Karpas-422 (cell line): ENCODE measurements around the gene AGMO. TPM values are rescaled to one million over a fixed set of nuclear protein-coding genes. Genes with fewer than 3 reads are reported as not detected.

ENCODE experiments used
- DNase-seq: peaks from one replicate; pipeline ENCODE4 v3.0.0-alpha.2; 2015
- H2AFZ ChIP-seq: fragments of 200-600 bp; sonication (generic); 2 replicates; pipeline ENCODE4 v1.6.1; 2014; ENCODE audit warnings: antibody characterized with exemption, low read length, mixed read lengths
- H3K27ac ChIP-seq: fragments of 200-600 bp; sonication (generic); 2 replicates; pipeline ENCODE4 v1.5.1; 2014; ENCODE audit warnings: mild to moderate bottlenecking, low read length, moderate library complexity
- H3K27me3 ChIP-seq: fragments of 200-600 bp; sonication (generic); 2 replicates; pipeline ENCODE4 v1.6.1; 2014; ENCODE audit warnings: low read length, mixed read lengths
- H3K36me3 ChIP-seq: fragments of 200-600 bp; sonication (generic); 2 replicates; pipeline ENCODE4 v1.6.1; 2014; ENCODE audit warnings: low read length, mixed read lengths; ENCODE audit not compliant: insufficient read depth
- H3K4me1 ChIP-seq: fragments of 200-600 bp; sonication (generic); 2 replicates; pipeline ENCODE4 v1.6.1; 2014; ENCODE audit warnings: mild to moderate bottlenecking, low read length, mixed read lengths
- H3K4me2 ChIP-seq: fragments of 200-600 bp; sonication (generic); 2 replicates; pipeline ENCODE4 v1.6.1; 2014; ENCODE audit warnings: low read length, low read depth, mild to moderate bottlenecking; ENCODE audit not compliant: poor library complexity, severe bottlenecking
- H3K4me3 ChIP-seq: fragments of 200-600 bp; sonication (generic); 2 replicates; pipeline ENCODE4 v1.5.1; 2014; ENCODE audit warnings: mild to moderate bottlenecking, antibody characterized with exemption, low read length, mixed read lengths
- H3K79me2 ChIP-seq: fragments of 200-600 bp; sonication (generic); 2 replicates; pipeline ENCODE4 v1.6.1; 2014; ENCODE audit warnings: mild to moderate bottlenecking, low read length, mixed read lengths
- H3K9ac ChIP-seq: fragments of 200-600 bp; sonication (generic); 2 replicates; pipeline ENCODE4 v1.6.0; 2014; ENCODE audit warnings: low read length
- H3K9me2 ChIP-seq: fragments of 200-600 bp; sonication (generic), shearing (Covaris generic); replicated peaks from 2 replicates; pipeline ENCODE4 v1.6.0; 2014; ENCODE audit warnings: mild to moderate bottlenecking, low read length, moderate library complexity; ENCODE audit not compliant: insufficient read depth
- H3K9me3 ChIP-seq: fragments of 300-700, 200-600 bp; sonication (generic); 2 replicates; pipeline ENCODE4 v1.6.1; 2014; ENCODE audit warnings: low read length, mixed read lengths
- H4K20me1 ChIP-seq: fragments of 200-600 bp; sonication (generic); 2 replicates; pipeline ENCODE4 v1.6.1; 2014; ENCODE audit warnings: mild to moderate bottlenecking, antibody characterized with exemption, low read length, low read depth; ENCODE audit not compliant: insufficient read depth
- total RNA-seq: library from RNA; depleted of rRNA; stranded (reverse); fragments of >200 nt; shearing (Covaris generic); gene quantifications from 2 replicates; pipeline ENCODE4 v1.2.3, GENCODE V29; 2014; ENCODE audit warnings: low replicate concordance

Gene AGMO
- total RNA-seq, 1 experiment from 2014 or later = not detected

DNA sequence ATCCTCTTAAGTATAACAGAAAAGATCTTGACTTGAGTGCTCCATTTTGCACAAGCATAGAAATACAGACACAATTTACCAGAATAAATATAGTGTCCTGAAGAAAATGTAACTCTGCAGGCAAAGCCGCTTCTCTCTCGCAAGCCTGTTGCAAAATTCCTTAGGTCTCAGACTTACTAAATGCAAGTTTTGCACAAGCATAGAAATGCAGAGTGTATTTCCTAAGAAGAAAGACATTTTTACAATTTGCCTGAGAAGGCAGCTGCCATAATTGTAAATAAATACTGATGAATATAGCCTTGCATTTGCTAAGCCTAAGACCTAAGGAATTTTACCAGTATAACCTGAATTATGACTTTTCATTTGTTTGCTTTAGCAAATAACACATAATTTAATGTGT lies 67.1 kb downstream of the AGMO start:
- Histone ChIP-seq H3K27ac (no peak overlapping the region), H2AFZ (no peak overlapping the region), H3K4me3 (no peak overlapping the region), H3K4me1 (no peaks in the 10 kb centered on the region), H3K9me3 (peaks cover 11% of the 10 kb centered on the region; the same call in 1 of the 2 replicates), H4K20me1 (no peaks in the 10 kb centered on the region), H3K36me3 (no peaks in the 10 kb centered on the region), H3K27me3 (no peaks in the 10 kb centered on the region), H3K4me2 (no peak overlapping the region), H3K9ac (no peak overlapping the region), H3K9me2 (no peaks in the 10 kb centered on the region), H3K79me2 (no peaks in the 10 kb centered on the region)
- DNase-seq = no peak

DNA sequence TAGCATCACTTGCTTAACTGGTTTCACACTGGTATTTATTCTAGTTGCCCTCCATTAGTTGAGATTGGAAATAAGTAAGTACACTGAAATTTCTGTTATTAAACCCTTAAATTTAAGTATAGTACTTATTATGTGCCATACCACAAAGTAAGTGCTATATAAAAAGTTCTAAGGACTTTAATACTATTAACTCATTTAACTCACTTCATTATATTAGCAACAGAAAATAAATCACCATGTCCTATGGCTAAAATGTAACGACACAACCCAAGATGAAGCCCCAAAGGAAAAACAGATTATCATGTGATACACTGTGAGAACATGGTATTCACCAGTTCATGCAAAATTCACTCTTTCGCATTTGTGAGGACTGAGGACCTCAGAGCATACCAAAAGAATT lies 70.5 kb downstream of the AGMO start:
- Histone ChIP-seq H3K36me3 (no peaks in the 10 kb centered on the region), H3K4me3 (no peak overlapping the region), H3K4me1 (no peaks in the 10 kb centered on the region), H3K79me2 (no peaks in the 10 kb centered on the region), H3K9me3 (peaks cover 11% of the 10 kb centered on the region; the same call in 1 of the 2 replicates), H3K4me2 (no peak overlapping the region), H4K20me1 (no peaks in the 10 kb centered on the region), H3K9me2 (no peaks in the 10 kb centered on the region), H3K27me3 (no peaks in the 10 kb centered on the region), H2AFZ (no peak overlapping the region), H3K27ac (no peak overlapping the region), H3K9ac (no peak overlapping the region)
- DNase-seq = no peak

- H3K9ac ChIP-seq = no peak overlapping the region
- no peak overlapping the region for H3K4me2 ChIP-seq
- no peaks in the 10 kb centered on the region for H3K79me2 ChIP-seq
- no peaks in the 10 kb centered on the region for H3K4me1 ChIP-seq
- peaks cover 7% of the 10 kb centered on the region; the same call in 1 of the 2 replicates for H3K9me3 ChIP-seq
- no peaks in the 10 kb centered on the region for H3K9me2 ChIP-seq
- no peaks in the 10 kb centered on the region for H4K20me1 ChIP-seq
- no peak overlapping the region for H3K4me3 ChIP-seq
- no peak overlapping the region for H3K27ac ChIP-seq
- no peaks in the 10 kb centered on the region for H3K36me3 ChIP-seq
- DNase-seq = no peak
- no peak overlapping the region for H2AFZ ChIP-seq
- H3K27me3 ChIP-seq = no peaks in the 10 kb centered on the region
Measured at GRCh38 chr7:15490291-15490690, 71.5 kb downstream of the AGMO start.

GRCh38 chr7:15489861-15490260 lies 72.0 kb downstream of the AGMO start:
- Histone ChIP-seq H3K79me2 (no peaks in the 10 kb centered on the region), H3K9me3 (peaks cover 7% of the 10 kb centered on the region; the same call in 1 of the 2 replicates), H3K4me2 (no peak overlapping the region)

GRCh38 chr7:15489383-15489782 lies 72.4 kb downstream of the AGMO start:
- H3K9me3 ChIP-seq = 0 out of 2 replicates have a peak, but pooled peaks cover 4% of the 10 kb centered on the region
- H3K4me3 ChIP-seq = no peak overlapping the region
- H3K27me3 ChIP-seq = no peaks in the 10 kb centered on the region
- H2AFZ ChIP-seq = no peak overlapping the region
- no peak overlapping the region for H3K4me2 ChIP-seq
- H3K36me3 ChIP-seq = no peaks in the 10 kb centered on the region
- H3K27ac ChIP-seq = no peak overlapping the region
- no peaks in the 10 kb centered on the region for H3K79me2 ChIP-seq
- H3K9ac ChIP-seq = no peak overlapping the region
- H3K9me2 ChIP-seq = no peaks in the 10 kb centered on the region
- H3K4me1 ChIP-seq = no peaks in the 10 kb centered on the region
- no peak for DNase-seq
- no peaks in the 10 kb centered on the region for H4K20me1 ChIP-seq

More at GRCh38 chr7:15489861-15490260, 72.0 kb downstream of the AGMO start:
- no peaks in the 10 kb centered on the region for H4K20me1 ChIP-seq
- no peak overlapping the region for H3K27ac ChIP-seq
- no peaks in the 10 kb centered on the region for H3K4me1 ChIP-seq
- no peaks in the 10 kb centered on the region for H3K27me3 ChIP-seq
- H3K4me3 ChIP-seq = no peak overlapping the region
- H3K9me2 ChIP-seq = no peaks in the 10 kb centered on the region
- no peak for DNase-seq
- H3K9ac ChIP-seq = no peak overlapping the region
- H3K36me3 ChIP-seq = no peaks in the 10 kb centered on the region
- H2AFZ ChIP-seq = no peak overlapping the region

DNA sequence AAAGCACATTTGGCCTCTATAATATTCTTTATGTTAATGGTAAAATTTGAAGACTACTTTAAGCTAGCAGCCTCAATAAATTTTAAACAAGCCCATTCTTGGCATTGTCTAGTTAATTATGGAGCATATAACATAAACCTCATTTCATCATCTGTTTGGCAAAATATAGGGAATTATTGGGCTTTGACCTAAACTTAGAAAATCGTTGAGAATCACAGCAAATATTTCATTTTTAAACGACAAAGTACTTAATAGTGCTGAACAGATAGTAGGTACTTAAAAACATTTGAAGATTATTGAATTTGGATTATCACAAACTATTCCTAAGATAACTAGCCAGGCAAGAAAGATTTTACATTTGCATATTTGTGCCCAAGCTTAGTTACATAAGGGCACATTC lies 73.4 kb downstream of the AGMO start:
- no peak for DNase-seq
- Histone ChIP-seq H3K9ac (no peak overlapping the region), H4K20me1 (no peaks in the 10 kb centered on the region), H3K4me3 (no peak overlapping the region), H3K27ac (no peak overlapping the region), H3K79me2 (no peaks in the 10 kb centered on the region), H3K36me3 (no peaks in the 10 kb centered on the region), H3K4me1 (no peaks in the 10 kb centered on the region), H3K9me3 (no peaks in the 10 kb centered on the region), H3K4me2 (no peak overlapping the region), H2AFZ (no peak overlapping the region), H3K9me2 (no peaks in the 10 kb centered on the region), H3K27me3 (no peaks in the 10 kb centered on the region)

DNA sequence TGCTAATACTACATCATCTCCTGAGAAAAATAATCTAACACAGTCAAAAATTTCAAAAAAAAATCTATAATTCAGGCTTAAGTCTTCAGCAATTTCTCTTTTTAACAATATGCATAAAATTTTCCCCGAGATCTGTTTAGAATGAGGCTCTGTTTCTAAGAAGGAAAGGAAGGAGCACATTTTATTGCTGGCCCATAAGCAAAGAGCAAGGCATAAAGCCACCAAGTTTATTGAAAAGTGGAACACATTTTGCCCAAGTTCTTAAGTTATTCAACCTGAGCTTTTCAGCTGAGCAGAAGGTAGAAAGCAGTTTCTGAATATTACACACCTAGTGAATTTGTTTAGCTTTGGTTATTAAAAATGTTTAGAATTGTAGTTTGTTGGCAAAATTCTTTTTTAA lies 73.9 kb downstream of the AGMO start:
- H3K4me2 ChIP-seq = no peak overlapping the region
- no peaks in the 10 kb centered on the region for H3K4me1 ChIP-seq
- no peak overlapping the region for H2AFZ ChIP-seq
- no peaks in the 10 kb centered on the region for H3K9me2 ChIP-seq
- H3K36me3 ChIP-seq = no peaks in the 10 kb centered on the region
- no peaks in the 10 kb centered on the region for H3K27me3 ChIP-seq
- no peak overlapping the region for H3K27ac ChIP-seq
- H3K9me3 ChIP-seq = no peaks in the 10 kb centered on the region
- H3K9ac ChIP-seq = no peak overlapping the region
- H3K4me3 ChIP-seq = no peak overlapping the region
- DNase-seq = no peak
- no peaks in the 10 kb centered on the region for H3K79me2 ChIP-seq
- H4K20me1 ChIP-seq = no peaks in the 10 kb centered on the region

DNA sequence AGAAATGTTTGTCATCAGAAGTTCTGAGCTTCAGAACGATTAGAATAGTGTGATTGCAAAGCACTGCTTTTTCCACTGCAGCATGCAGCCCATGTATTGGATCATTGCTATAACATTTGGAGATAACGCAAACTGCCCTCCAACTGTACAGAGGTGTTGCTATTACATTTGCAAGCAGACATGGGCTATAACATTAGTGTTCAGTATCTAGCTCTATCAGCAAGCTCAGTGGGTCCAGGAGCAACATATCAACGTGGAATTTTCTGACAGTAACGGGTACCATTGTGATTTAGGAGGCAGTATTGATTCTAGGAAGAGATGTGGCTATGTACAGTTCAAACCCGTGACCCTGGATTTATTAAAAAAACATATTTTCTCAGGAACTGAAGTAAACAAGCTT lies 75.8 kb downstream of the AGMO start:
- Histone ChIP-seq H3K9ac (no peak overlapping the region), H2AFZ (no peak overlapping the region), H3K4me1 (no peaks in the 10 kb centered on the region), H3K27me3 (no peaks in the 10 kb centered on the region), H3K9me3 (no peaks in the 10 kb centered on the region), H3K36me3 (no peaks in the 10 kb centered on the region), H3K9me2 (no peaks in the 10 kb centered on the region), H3K27ac (no peak overlapping the region), H4K20me1 (no peaks in the 10 kb centered on the region), H3K4me2 (no peak overlapping the region), H3K79me2 (no peaks in the 10 kb centered on the region), H3K4me3 (no peak overlapping the region)
- DNase-seq = no peak

DNA sequence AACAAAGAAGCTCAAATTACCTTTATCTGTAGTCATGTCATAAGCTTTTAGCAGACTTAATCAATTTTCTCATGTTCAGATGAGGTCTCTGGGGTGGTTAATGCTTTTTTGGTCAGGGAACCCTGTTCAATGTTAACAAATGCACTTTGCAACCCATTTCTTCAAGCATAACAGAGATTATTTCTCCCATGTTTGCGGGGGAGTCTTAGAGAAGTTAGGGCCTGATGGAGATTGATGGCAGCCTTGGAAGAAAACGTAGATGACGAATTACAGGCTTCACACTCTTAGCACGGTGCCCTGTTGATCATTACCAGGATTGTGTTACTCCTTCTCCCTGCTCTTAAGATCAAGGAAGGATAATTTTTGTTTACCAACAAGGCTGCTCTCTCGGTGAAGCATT lies 76.4 kb downstream of the AGMO start:
- Histone ChIP-seq H3K27ac (no peak overlapping the region), H3K9ac (no peak overlapping the region), H4K20me1 (no peaks in the 10 kb centered on the region), H3K36me3 (no peaks in the 10 kb centered on the region), H3K9me3 (no peaks in the 10 kb centered on the region), H3K27me3 (no peaks in the 10 kb centered on the region), H3K4me2 (no peak overlapping the region), H3K79me2 (no peaks in the 10 kb centered on the region), H3K4me3 (no peak overlapping the region), H3K9me2 (no peaks in the 10 kb centered on the region), H3K4me1 (no peaks in the 10 kb centered on the region), H2AFZ (no peak overlapping the region)
- no peak for DNase-seq
